Loucy (cell line): Measurements from ENCODE around the gene RRP8.

Experiments used
- CTCF ChIP-seq: fragments of 200-600 bp; sonication (generic); conservative IDR thresholded peaks from 2 replicates; pipeline ENCODE4 v1.5.1; 2014; ENCODE audit warnings: mild to moderate bottlenecking, antibody characterized with exemption, low read length
- EZH2phosphoT487 ChIP-seq: fragments of 200-600 bp; IDR thresholded peaks from 2 replicates; pipeline ENCODE4 v1.6.1; 2018; ENCODE audit warnings: antibody characterized with exemption, mild to moderate bottlenecking, moderate library complexity, borderline replicate concordance

- no peak for TF ChIP-seq CTCF
- no peak for TF ChIP-seq EZH2phosphoT487
Measured at GRCh38 chr11:6604790-6605189, 1.4 kb upstream of the RRP8 start.
